Activated CD4-positive, alpha-beta memory T cell treated with anti-CD3 and anti-CD28 coated beads, Interleukin-2, amount 10 ng/mL, durations not matched to agents 7 days and 5 days (primary cell): ENCODE data around the gene RCSD1. TPM values are rescaled to one million over a fixed set of nuclear protein-coding genes. Genes with fewer than 3 reads are reported as not detected.

Experiments used
- CTCF ChIA-PET: fragments of 350-600 bp; sonication (Branson Sonifier 250); formaldehyde crosslinking; loops from one replicate; lab custom pipeline; 2021; ENCODE audit warnings: antibody characterized with exemption, inconsistent platforms; lab: Charles Lee
- POLR2A ChIA-PET: fragments of 350-600 bp; sonication (Branson Sonifier 250); formaldehyde crosslinking; loops from one replicate; lab custom pipeline; 2021; ENCODE audit warnings: antibody characterized with exemption; lab: Charles Lee
- DNase-seq: peaks from one replicate; pipeline ENCODE4 v3.0.0-alpha.2; 2020
- H3K27ac Mint-ChIP-seq: one replicate; pipeline ENCODE4 v1.8.0; 2021; ENCODE audit warnings: mild to moderate bottlenecking, mixed read lengths
- H3K27me3 Mint-ChIP-seq: one replicate; pipeline ENCODE4 v1.8.0; 2021; ENCODE audit warnings: mixed read lengths
- H3K36me3 Mint-ChIP-seq: one replicate; pipeline ENCODE4 v1.8.0; 2021; ENCODE audit warnings: low read depth, mixed read lengths
- H3K4me1 Mint-ChIP-seq: one replicate; pipeline ENCODE4 v1.8.0; 2021; ENCODE audit warnings: mixed read lengths
- H3K4me3 Mint-ChIP-seq: one replicate; pipeline ENCODE4 v1.8.0; 2021; ENCODE audit warnings: mild to moderate bottlenecking, mixed read lengths
- H3K9me3 Mint-ChIP-seq: one replicate; pipeline ENCODE4 v1.8.0; 2021; ENCODE audit warnings: mixed read lengths
- total RNA-seq, 2 experiments: library from RNA; stranded (reverse); gene quantifications; one replicate each; pipeline ENCODE4 v1.2.3, GENCODE V29; 2021

Gene RCSD1
- total RNA-seq, 2 experiments from 2014 or later = 155 to 158 TPM

DNA sequence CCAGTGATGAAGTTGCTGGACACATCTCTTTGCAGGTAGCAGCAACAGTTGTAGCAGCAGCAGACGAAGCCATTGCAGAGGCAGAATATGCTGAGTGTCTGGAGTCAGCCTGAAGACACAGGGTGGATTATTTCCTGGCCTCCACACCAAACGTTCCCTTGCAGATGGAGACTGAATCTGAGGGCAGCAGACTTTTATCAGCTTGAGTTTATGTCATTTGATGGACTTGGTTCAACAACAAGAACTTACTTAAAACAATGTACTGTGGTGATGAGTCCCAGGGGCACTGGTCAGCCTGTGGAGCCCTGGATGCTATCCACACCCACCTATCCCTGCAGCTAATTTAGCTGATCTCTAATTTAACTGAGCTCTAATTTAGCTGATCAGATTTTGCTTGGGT is 74.7 kb downstream of the RCSD1 start:
- Mint-ChIP-seq H3K9me3 (no peaks in the 10 kb centered on the region), H3K4me3 (no peak overlapping the region), H3K4me1 (peaks cover 10% of the 10 kb centered on the region), H3K27ac (no peak overlapping the region), H3K27me3 (no peaks in the 10 kb centered on the region), H3K36me3 (peaks cover 71% of the 10 kb centered on the region)
- POLR2A ChIA-PET = interaction anchor here (0.9 kb wide), 1 partner anchor 9 kb away, joined by 4 read pairs; no protein-coding TSS in a partner anchor
- peak; percentile 10 for DNase-seq
- CTCF ChIA-PET = no interaction called here

DNA sequence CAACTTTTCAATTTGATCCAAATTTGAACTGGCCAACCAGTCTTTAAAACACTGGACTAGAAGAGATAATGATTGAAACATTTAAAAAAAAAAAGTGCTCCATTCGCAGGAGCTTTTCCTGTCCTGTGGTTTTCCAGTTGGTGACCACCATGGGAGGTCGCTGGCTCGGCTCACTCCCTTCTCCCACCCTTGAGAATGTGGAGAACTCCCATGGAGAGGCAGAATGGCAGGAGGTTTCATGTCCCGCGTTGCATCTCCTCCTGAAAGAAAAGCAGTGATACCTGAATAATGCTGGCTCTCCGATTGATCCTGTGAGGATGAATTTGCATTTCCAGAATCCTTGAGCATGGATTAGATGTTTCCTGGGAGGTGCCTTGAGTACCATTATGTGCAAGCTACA is 75.2 kb downstream of the RCSD1 start:
- ChIA-PET POLR2A (interaction anchor here (0.9 kb wide), 1 partner anchor 8 kb away, joined by 4 read pairs; no protein-coding TSS in a partner anchor), CTCF (interaction anchor here (0.6 to 3.2 kb wide), 3 partner anchors 11 to 439 kb away, joined by 3 to 12 read pairs (median 3); no protein-coding TSS in a partner anchor)
- Mint-ChIP-seq H3K9me3 (no peaks in the 10 kb centered on the region), H3K4me1 (peaks cover 10% of the 10 kb centered on the region), H3K36me3 (peaks cover 67% of the 10 kb centered on the region), H3K4me3 (no peak overlapping the region), H3K27ac (no peak overlapping the region), H3K27me3 (no peaks in the 10 kb centered on the region)
- DNase-seq = no peak

DNA sequence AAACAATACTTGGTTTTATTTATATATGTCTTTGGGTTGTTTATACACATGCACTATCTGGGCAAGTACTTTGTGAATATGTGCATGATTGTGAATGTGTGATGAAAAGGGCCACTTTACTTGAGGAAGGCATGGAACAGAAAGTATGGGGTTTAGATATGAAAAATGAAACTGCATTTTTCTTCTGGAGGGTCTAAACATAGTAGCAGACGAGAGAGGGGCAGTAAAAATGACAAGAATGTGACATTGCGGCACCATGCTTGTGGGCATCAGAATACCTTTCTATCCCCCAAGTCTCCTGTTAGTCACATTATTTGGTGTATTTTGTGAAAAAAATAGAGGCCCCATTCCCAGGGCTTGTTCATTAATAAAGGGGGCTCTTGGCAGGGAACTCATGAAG is 76.3 kb downstream of the RCSD1 start:
- H3K36me3 Mint-ChIP-seq = peaks cover 60% of the 10 kb centered on the region
- ChIA-PET POLR2A (no interaction called here), CTCF (interaction anchor here (1.2 to 3.2 kb wide), 2 partner anchors 10 to 18 kb away, joined by 3 to 12 read pairs; no protein-coding TSS in a partner anchor)
- no peaks in the 10 kb centered on the region for H3K27me3 Mint-ChIP-seq
- H3K4me3 Mint-ChIP-seq = no peak overlapping the region
- H3K9me3 Mint-ChIP-seq = no peaks in the 10 kb centered on the region
- no peak overlapping the region for H3K27ac Mint-ChIP-seq
- no peak for DNase-seq
- peaks cover 10% of the 10 kb centered on the region for H3K4me1 Mint-ChIP-seq

DNA sequence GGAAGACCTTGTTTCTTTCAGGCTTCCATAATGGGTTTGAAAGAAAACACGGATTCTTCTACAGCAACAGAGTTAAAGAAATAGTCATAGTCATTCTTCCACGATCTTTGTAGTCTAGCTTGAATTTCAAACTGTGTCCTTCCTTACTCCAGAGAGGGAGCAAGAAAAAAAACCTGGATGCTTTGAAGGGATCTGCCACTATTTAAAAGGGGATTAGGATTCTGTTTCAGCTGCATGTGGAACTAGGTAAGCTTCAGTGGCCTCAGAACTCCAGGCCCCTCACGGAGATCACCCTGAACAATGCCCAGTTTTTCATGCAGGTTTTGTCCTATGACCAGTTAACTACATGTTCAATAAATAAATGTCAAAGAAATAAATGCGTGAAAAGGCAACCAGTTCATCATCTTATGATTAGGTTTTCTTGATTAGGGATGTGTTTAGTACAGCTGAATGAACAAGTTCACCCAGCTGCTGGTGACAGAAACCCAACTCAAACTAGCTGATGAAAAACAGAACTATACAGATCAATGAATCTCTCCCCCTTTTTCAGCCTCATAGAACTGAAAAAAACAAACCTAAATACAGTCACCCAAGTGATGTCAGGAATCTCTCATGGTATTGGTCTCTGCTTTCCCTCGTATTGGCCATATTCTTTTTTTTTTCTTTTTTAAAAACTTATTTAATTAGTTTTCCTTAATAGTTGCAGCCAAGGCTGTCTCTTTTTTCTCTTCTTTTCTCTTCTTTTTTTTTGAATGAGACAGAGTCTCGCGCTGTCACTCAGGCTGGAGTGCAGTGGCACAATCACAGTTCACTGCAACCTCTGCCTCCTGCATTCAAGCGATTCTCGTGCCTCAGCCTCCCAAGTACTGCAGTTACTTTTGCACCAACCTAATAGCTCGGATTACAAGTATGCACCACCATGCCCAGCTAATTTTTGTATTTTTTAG is 77.2 kb downstream of the RCSD1 start:
- DNase-seq = no peak
- H3K27ac Mint-ChIP-seq = no peak overlapping the region
- peaks cover 53% of the 10 kb centered on the region for H3K36me3 Mint-ChIP-seq
- ChIA-PET POLR2A (no interaction called here), CTCF (interaction anchor here (2.5 to 3.2 kb wide), 2 partner anchors 9 to 107 kb away, joined by 9 to 12 read pairs; no protein-coding TSS in a partner anchor)
- no peak overlapping the region for H3K4me3 Mint-ChIP-seq
- no peaks in the 10 kb centered on the region for H3K9me3 Mint-ChIP-seq
- no peaks in the 10 kb centered on the region for H3K27me3 Mint-ChIP-seq
- peaks cover 10% of the 10 kb centered on the region for H3K4me1 Mint-ChIP-seq

GRCh38 chr1:167707942-167708341 is 77.9 kb downstream of the RCSD1 start:
- no peak for DNase-seq
- peaks cover 5% of the 10 kb centered on the region for H3K27me3 Mint-ChIP-seq
- ChIA-PET CTCF (interaction anchor here (1.4 to 3.2 kb wide), 3 partner anchors 8 to 108 kb away, joined by 3 to 12 read pairs (median 9); no protein-coding TSS in a partner anchor), POLR2A (no interaction called here)
- no peak overlapping the region for H3K27ac Mint-ChIP-seq
- peaks cover 50% of the 10 kb centered on the region for H3K36me3 Mint-ChIP-seq
- H3K4me1 Mint-ChIP-seq = peaks cover 10% of the 10 kb centered on the region
- H3K4me3 Mint-ChIP-seq = no peak overlapping the region
- H3K9me3 Mint-ChIP-seq = no peaks in the 10 kb centered on the region

GRCh38 chr1:167708940-167709389 is 78.9 kb downstream of the RCSD1 start:
- Mint-ChIP-seq H3K4me3 (no peak overlapping the region), H3K4me1 (peaks cover 18% of the 10 kb centered on the region), H3K27ac (no peak overlapping the region), H3K27me3 (peaks cover 5% of the 10 kb centered on the region), H3K36me3 (peaks cover 40% of the 10 kb centered on the region), H3K9me3 (no peaks in the 10 kb centered on the region)
- no peak for DNase-seq
- CTCF ChIA-PET = interaction anchor here (1.4 to 2.5 kb wide), 2 partner anchors 21 to 109 kb away, joined by 3 to 9 read pairs; no protein-coding TSS in a partner anchor
- POLR2A ChIA-PET = interaction anchor here (0.8 kb wide), 1 partner anchor 11 kb away, joined by 3 read pairs; no protein-coding TSS in a partner anchor

DNA sequence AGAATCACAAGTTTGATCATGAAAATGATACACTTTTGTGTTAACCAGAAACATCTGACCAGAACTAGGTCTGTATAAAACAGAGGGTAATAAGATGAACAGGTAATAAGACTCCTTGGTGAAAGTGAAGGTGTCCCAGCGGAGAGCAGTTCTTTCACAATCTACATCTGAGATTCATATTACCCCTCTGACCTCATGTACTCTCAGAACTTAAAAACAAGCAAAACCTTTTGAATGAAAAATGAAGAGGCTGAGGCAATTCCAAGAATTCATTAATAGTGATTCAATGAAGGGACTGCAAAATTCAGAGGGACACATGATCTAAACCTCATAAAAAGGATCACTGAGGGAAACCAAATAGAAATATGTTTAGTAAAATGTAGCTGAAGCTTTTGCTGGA is 80.8 kb downstream of the RCSD1 start:
- Mint-ChIP-seq H3K36me3 (peaks cover 25% of the 10 kb centered on the region), H3K4me3 (no peak overlapping the region), H3K4me1 (peaks cover 23% of the 10 kb centered on the region), H3K9me3 (no peaks in the 10 kb centered on the region), H3K27ac (no peak overlapping the region), H3K27me3 (peaks cover 7% of the 10 kb centered on the region)
- ChIA-PET CTCF (no interaction called here), POLR2A (no interaction called here)
- DNase-seq = no peak

DNA sequence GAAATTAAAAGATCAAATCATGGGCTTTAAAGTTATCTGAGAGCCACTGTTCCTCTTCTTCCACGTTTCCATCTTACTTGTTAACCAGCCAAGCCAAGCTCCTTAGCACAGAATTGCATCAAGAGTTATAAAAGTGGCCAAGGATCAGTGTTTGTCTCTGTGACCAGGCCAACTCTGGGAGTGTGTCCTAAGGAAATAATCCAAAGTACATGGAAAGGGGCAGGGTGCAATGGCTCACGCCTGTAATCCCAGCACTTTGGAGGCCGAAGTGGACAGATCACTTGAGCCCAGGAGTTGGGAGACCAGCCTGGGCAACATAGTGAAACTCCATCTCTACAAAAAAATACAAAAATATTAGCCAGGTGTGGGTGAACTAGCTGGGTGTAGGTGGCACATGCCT is 81.8 kb downstream of the RCSD1 start:
- no peaks in the 10 kb centered on the region for H3K9me3 Mint-ChIP-seq
- POLR2A ChIA-PET = no interaction called here
- peaks cover 19% of the 10 kb centered on the region for H3K36me3 Mint-ChIP-seq
- DNase-seq = no peak
- peaks cover 7% of the 10 kb centered on the region for H3K27me3 Mint-ChIP-seq
- H3K4me3 Mint-ChIP-seq = no peak overlapping the region
- H3K4me1 Mint-ChIP-seq = peaks cover 26% of the 10 kb centered on the region
- H3K27ac Mint-ChIP-seq = no peak overlapping the region
- CTCF ChIA-PET = no interaction called here

- peak overlapping the region; percentile 84 for H3K4me3 Mint-ChIP-seq
- POLR2A ChIA-PET = interaction anchor here (0.6 to 5.2 kb wide), 9 partner anchors 9 to 222 kb away, joined by 3 to 67 read pairs (median 4); partner anchors contain the start of genes DCAF6 and MPC2
- H3K27me3 Mint-ChIP-seq = peaks cover 7% of the 10 kb centered on the region
- H3K36me3 Mint-ChIP-seq = peaks cover 7% of the 10 kb centered on the region
- peaks cover 36% of the 10 kb centered on the region for H3K4me1 Mint-ChIP-seq
- no peaks in the 10 kb centered on the region for H3K9me3 Mint-ChIP-seq
- peak overlapping the region; percentile 69 for H3K27ac Mint-ChIP-seq
- CTCF ChIA-PET = interaction anchor here (0.5 to 3.7 kb wide), 4 partner anchors 9 to 369 kb away, joined by 3 to 14 read pairs (median 4); no protein-coding TSS in a partner anchor
- DNase-seq = peak; percentile 24
These were observed 83.5 kb downstream of the RCSD1 start for GRCh38 chr1:167713330-167714081.

- ChIA-PET CTCF (interaction anchor here (0.5 to 3.7 kb wide), 9 partner anchors 9 to 368 kb away, joined by 3 to 27 read pairs (median 4); partner anchors contain the start of genes DCAF6, MPC2 and RCSD1), POLR2A (interaction anchor here (0.6 to 5.2 kb wide), 9 partner anchors 9 to 222 kb away, joined by 3 to 67 read pairs (median 4); partner anchors contain the start of genes DCAF6 and MPC2)
- peaks cover 7% of the 10 kb centered on the region for H3K27me3 Mint-ChIP-seq
- H3K4me3 Mint-ChIP-seq = peak overlapping the region; percentile 84
- DNase-seq = no peak
- peaks cover 2% of the 10 kb centered on the region for H3K36me3 Mint-ChIP-seq
- H3K9me3 Mint-ChIP-seq = no peaks in the 10 kb centered on the region
- H3K27ac Mint-ChIP-seq = peak overlapping the region; percentile 92
- H3K4me1 Mint-ChIP-seq = peaks cover 34% of the 10 kb centered on the region
These were observed 84.0 kb downstream of the RCSD1 start for GRCh38 chr1:167714098-167714438.

DNA sequence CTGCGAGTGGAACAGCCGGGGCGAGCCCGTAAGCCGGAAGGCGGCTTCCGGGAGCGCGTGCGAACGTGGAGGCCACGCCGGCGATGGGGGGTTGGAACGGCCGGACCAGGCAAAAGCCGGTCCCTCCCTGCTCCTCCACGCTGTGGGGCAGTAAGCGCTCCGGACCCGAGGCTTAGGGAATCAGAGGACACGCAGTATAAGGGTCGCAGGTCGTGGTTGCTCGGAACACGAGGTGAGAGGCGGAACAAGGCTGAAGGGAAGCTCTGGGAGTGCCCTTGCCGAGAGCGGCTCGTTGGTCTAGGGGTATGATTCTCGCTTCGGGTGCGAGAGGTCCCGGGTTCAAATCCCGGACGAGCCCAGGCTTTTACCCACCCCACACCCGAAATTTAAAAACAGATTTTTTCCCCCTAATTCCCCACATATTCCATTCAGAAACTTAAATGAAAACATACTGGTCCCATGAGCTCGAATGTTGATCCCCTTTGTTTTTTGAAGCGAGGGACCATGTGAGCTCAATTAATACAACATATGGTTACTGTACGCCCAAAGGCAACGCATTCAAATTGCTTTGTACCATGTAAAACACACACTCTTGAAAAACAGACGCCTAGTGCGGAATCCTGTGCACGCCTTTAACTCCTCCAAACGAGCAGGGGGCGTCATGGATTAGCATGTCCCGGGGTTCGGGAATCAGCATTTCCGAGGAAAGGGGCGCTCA is 84.6 kb downstream of the RCSD1 start:
- CTCF ChIA-PET = interaction anchor here (0.5 to 3.7 kb wide), 14 partner anchors 8 to 495 kb away, joined by 3 to 27 read pairs (median 4); partner anchors contain the start of genes DCAF6, MPC2, POU2F1 and RCSD1
- POLR2A ChIA-PET = interaction anchor here (0.6 to 5.2 kb wide), 14 partner anchors 12 to 493 kb away, joined by 3 to 67 read pairs (median 3); partner anchors contain the start of genes DCAF6 and MPC2
- DNase-seq = peak; percentile 88
- H3K9me3 Mint-ChIP-seq = no peaks in the 10 kb centered on the region
- H3K27ac Mint-ChIP-seq = peak overlapping the region; percentile 92
- peaks cover 7% of the 10 kb centered on the region for H3K27me3 Mint-ChIP-seq
- peaks cover 39% of the 10 kb centered on the region for H3K4me1 Mint-ChIP-seq
- H3K4me3 Mint-ChIP-seq = peak overlapping the region; percentile 84
- H3K36me3 Mint-ChIP-seq = peaks cover 2% of the 10 kb centered on the region
